HG03520 (cell line): ENCODE data around the gene FN3K.

ENCODE experiments used
- ATAC-seq: cut with Tn5 transposase; IDR thresholded peaks from one replicate; pipeline ENCODE4 v1.9.1; 2021; ENCODE audit warnings: mild to moderate bottlenecking, moderate library complexity; ENCODE audit not compliant: unreplicated experiment

FN3K gene

DNA sequence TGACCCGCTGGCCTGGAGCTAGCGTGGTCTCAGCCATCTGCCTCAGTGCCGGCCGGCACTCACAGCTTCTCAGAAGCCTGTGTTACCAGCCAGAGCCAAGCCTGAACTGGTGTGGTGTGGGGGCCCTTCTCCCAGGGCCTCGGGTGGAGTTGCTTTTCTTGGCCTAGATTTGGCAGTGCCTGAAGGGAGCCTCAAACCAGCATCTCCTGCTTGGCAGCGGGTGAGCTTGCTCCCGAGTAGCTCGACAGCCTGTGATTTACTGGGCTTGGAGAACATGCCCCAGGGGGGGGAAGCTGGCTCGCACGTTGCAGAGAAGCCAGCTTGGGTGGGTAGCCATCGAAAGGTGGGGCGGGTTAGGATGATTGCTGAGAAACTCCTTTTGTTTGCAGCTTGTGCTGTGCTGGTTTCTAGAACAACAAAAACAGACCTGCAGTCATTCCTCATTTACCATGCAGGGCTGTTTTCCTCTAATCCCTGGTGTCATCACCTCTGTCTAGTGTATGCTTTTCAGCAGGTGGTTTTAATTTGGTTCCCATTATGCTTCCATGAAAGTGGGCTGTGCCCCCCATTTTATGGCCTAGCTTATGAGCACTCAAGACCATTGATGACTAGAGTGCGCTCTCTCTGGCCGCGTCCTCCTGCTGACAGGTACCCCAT is 58.7 kb downstream of the FN3K start:
- ATAC-seq: no peak

DNA sequence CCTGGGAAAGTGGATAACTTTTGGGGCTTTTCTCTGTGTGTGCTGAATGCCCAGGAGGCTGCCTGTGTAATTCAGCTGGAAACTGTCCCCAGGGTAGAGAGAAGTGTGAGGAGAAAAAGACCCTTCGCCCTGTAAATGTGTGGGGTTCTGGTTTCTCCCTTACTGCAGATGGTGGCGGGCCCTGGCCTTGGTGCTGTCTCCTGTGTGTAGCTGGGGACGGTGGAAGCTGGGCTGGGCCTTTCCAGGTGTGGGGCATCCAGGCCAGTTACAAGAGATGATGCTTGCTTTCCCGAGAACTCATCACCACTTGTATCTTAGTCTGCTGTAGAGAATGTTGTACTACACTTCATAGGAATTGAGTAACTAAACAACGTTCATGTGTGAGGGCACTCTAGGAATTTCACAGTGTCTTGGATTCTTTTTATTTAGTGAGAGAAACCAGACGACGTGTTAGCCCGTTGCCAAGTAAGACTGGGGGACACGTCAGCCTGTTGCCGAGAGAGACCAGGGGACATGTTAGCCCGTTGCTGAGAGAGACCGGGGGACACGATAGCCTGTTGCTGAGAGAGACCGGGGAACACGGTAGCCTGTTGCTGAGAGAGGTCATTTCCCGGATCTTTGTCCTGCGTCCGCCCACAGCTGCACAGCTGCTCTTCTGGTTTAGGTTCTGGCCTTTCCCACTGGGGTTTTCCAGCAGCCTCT is 59.5 kb downstream of the FN3K start:
- no peak for ATAC-seq

DNA sequence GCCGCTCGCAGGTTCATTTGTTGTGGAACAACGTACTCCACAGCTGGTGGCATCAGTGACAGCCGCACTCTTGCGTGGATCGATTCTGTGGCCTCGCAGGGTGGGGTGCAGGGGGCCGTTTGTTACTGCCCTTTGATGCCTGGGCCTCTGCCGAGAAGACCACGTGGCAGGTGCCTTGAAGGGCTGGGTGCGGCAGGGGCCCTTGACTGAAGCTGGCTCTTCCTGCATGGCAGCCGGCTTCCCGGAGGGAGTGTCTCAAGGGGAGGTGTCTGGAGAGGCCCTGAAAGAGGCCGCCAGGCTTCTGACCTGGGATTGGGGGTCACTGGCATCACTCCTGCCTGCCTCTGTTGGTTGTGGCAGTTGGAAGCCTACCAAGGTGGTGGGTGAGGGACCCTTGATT is 60.2 kb downstream of the FN3K start:
- ATAC-seq: no peak

- no peak for ATAC-seq
These were observed 61.6 kb downstream of the FN3K start for GRCh38 chr17:82797061-82797460.

GRCh38 chr17:82798752-82799151 is 63.3 kb downstream of the FN3K start:
- no peak for ATAC-seq

DNA sequence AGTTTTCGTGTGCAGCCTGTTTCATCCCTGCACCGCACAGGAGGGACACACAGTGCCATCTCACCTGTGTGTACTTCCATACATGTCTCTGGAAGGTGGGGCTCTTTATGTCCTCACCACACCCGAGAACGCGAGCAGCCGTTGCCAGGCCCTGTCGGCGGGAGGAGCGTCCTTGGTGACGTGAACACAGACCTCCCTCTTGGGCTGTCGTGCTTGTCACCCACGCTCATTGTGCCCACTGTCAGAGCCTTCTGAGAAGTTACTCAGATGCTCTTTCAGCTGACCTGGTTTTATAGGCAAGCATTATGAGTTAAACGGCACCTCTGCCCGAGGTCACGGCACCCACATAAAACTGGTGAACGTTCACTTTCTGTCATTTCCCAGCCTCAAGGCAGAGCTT is 64.2 kb downstream of the FN3K start:
- no peak for ATAC-seq
